ENCODE data around the gene MTO1.
"Not testable (repeated sequence)": the region's sequence is repeated elsewhere in the genome, so short reads cannot be mapped to it uniquely, and the experiment has no call there.

Gene MTO1

DNA sequence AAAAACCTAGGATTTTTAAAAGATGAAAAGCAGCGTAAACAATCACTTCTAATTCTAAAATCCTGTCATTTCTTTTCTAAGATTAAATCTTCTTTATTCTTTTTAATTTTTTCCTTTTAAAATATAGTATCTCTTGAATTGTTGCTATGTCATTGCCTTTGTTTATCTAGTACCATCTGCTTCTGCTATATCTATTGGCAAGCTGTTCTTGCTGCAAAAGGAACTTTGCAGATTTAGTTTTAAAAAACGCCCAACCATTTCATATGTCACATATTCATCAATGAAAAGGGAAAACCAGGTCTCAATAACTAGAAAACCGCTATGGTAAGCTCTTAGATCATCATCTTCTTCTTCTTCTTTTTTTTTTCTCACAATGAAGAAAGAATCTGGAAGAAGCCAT, 70.8 kb downstream of the MTO1 start:
- no peak for DNase-seq

DNA sequence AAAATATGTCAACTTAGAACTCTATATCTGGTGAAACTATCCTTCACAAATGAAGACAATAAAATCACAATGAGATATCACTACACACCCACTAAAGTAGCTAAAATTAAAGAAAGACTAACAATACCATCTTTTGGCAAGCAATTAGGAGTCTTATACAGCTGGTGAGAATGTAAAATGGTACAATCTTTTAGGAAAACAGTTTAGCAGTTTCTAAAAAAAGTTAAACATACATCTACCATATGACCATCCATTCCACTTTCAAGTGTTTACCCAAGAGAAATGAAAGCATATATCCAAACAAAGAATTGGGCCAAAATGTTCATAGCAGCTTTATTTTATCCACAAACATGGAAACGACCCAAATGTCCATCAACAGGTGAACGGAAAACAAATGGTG, 73.1 kb downstream of the MTO1 start:
- DNase-seq = no peak

- no peak for DNase-seq
Observed at GRCh38 chr6:73537677-73538076, 76.1 kb downstream of the MTO1 start.

DNA sequence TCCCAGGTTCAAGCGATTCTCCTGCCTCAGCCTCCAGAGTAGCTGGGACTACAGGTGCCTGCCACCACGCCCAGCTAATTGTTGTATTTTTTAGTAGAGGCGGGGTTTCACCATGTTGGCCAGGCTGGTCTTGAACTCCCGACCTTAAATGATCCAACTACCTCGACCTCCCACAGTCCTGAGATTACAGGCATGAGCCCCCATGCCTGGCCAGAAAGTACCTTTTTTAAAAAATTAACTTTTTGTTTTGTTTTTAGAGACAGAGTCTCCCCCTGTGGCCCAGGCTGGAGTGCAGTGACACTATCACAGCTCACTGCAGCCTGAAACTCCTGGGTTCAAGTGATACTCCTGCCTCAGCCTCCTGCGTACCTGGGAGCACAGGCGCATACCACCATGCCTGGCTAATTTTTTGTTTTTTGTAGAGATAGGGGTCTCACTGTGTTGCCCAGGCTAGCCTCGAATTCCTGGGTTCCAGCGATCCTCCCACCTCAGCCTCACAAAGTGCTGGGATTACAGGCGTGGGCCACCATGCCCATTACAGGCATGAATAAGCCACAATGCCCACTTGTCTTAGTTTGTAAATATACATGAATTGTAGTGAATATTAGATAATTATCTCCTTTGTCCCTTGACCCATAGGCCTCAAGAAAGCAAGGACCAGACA, 76.7 kb downstream of the MTO1 start:
- DNase-seq = no peak

GRCh38 chr6:73542481-73542880, 80.9 kb downstream of the MTO1 start:
- not testable (repeated sequence) for DNase-seq

- DNase-seq = no peak
Observed at GRCh38 chr6:73542891-73543290, 81.4 kb downstream of the MTO1 start.

DNA sequence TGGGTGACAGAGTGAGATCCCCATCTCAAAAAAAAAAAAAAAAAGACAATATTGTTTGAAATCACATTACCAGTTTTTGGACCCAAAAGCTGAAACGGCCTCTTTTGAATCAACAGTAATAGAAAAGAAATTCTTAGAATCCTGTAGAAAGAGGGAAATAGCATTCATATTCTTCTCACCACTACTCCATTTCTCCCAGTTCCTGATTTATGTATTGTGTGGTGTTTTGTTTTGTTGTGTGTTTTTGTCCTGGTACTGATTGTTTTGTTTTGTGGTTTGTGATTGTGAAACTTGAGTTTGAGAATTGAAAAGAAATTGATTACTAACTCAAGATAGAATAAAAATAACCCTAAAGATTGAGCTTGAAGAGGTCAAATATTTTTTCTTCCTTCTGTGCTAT, 85.5 kb downstream of the MTO1 start:
- no peak for DNase-seq

DNA sequence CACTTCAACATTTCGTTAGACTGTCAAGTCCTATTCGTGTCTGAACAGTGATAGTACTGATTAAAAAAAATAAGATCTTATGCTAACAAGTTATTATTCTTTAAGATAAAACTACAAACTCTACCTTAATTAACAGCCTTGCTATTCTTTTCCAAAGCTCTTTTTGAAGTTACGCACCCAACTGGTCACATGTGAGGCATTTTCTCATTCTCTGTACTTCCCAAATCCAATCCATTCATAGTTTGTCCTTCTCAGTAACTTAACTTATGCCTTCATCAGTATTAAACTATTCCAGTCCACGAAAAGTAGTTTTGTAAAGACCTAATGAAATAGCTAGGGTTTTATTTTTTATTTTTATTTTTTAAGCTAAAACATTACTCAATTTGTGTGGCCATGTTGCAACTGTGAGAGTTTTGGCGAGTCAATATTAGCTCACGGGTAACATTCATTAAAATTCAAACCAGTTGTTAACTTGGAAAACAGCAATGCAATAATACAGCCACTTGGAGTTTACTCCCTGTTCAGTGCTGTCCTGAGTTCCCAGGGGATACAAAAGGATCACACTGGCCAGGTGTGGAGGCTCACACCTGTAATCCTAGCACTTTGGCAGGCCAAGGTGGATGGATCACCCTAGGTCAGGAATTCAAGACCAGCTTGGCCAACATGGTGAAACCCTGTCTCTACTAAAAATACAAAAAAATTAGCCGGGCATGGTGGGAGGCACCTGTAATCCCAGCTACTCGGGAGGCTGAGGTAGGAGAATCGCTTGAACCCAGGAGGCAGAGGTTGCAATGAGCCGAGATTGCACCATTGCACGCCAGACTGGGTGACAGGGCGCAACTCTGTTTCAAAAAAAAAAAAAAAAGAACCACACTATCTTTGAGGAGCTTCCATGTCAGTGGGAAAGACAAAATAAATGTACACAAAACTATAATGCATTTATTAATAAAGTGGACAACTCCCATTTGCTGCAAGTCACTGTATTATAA, 87.2 kb downstream of the MTO1 start:
- DNase-seq = no peak

- DNase-seq = not testable (repeated sequence)
Observed at GRCh38 chr6:73551115-73551514, 89.6 kb downstream of the MTO1 start.

DNA sequence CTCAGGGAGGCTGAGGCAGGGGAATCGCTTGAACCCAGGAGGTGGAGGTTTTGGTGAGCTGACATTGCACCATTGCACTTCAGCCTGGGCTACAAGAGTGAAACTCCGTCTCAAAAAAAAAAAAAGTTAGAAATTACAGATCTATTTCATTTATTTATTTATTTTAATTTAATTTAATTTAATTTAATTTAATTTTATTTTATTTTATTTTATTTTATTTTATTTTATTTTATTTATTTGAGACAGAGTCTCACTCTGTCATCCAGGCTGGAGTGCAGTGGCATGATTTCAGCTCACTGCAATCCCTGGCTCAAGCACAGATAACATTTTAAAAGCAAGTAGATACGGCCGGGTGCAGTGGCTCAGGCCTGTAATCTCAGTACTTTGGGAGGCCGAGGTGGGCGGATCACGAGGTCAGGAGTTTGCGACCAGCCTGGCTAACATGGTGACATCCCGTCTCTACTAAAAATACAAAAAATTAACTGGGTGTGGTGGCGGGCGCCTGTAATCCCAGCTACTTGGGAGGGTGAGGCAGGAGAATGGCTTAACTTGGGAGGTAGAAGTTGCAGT, 93.9 kb downstream of the MTO1 start:
- DNase-seq = not testable (repeated sequence)

DNA sequence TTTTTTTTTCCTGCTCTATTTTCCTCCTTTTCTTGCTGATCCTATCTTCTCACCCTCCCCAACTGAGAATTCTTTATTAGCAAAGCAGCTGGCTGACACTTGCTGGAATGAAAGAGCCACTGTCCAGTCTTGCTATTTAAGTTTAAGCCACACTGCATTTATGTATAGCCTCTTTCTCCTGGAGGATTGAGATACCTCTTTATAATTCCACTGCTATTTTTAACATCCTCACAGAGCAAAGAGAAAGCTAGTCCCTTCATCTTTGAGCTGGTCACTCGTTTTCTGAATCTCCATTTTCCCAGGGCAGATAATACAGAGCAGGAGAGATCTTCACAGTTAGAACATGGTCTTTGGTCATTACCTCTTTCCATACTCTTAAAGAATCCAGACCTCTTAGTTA, 95.3 kb downstream of the MTO1 start:
- DNase-seq = no peak

All from stimulated activated CD4-positive, alpha-beta T cell treated with anti-CD3 and anti-CD28 coated beads, Interleukin-2, amount 100 ng/mL, for 48 hours (primary cell).